Stomach (tissue), 4 donors: ENCODE results near the gene MYO3B.

ENCODE experiments used
- POLR2AphosphoS5 ChIP-seq, 3 donors: sonication (generic); formaldehyde crosslinking; IDR thresholded peaks; one replicate each; pipeline ENCODE4 v1.6.1; 2016; ENCODE audit warnings: antibody characterized with exemption in 3 of 3
- TF ChIP-seq, protein P1 (sequence below), 7 experiments: fragments of 450-650 bp in 4 of 7; fragments of 200-600 bp in 3 of 7; sonication (generic) in 3 of 7; IDR thresholded peaks; one replicate each; pipeline ENCODE4 v1.5.1; 2016 to 2019; ENCODE audit warnings: antibody characterized with exemption in 7 of 7, control low read depth in 2 of 7, mild to moderate bottlenecking in 1 of 7

DNA sequence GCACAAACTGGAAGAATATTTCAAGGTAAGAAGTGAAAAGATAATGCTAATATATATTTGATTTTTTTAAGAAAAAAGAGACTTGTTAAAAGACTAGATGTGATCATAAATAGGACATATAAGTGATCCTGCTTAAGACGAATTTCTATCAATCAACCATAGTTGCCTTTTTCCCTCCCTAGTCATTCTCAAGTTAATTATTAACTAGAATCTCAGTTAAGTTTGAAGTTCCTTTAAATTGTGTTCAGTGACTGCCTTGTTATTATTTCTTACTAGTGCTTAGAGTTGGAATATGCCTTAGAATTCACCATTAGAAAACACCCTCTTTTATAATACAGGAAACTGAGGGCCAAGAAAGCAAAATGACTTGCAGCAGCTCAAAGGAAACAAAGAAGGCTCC lies 395.7 kb downstream of the MYO3B start:
- TF ChIP-seq, protein P1, sequence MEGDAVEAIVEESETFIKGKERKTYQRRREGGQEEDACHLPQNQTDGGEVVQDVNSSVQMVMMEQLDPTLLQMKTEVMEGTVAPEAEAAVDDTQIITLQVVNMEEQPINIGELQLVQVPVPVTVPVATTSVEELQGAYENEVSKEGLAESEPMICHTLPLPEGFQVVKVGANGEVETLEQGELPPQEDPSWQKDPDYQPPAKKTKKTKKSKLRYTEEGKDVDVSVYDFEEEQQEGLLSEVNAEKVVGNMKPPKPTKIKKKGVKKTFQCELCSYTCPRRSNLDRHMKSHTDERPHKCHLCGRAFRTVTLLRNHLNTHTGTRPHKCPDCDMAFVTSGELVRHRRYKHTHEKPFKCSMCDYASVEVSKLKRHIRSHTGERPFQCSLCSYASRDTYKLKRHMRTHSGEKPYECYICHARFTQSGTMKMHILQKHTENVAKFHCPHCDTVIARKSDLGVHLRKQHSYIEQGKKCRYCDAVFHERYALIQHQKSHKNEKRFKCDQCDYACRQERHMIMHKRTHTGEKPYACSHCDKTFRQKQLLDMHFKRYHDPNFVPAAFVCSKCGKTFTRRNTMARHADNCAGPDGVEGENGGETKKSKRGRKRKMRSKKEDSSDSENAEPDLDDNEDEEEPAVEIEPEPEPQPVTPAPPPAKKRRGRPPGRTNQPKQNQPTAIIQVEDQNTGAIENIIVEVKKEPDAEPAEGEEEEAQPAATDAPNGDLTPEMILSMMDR (IDR thresholded peaks at IDR 0.05), result no peak
- no peak for TF ChIP-seq POLR2AphosphoS5 (IDR thresholded peaks at IDR 0.05)
